NCI-H128 (cell line): ENCODE data around the gene ADAMTSL5.
"Not testable (repeated sequence)": the region's sequence is repeated elsewhere in the genome, so short reads cannot be mapped to it uniquely, and the experiment has no call there.

Experiments used
- DNase-seq: peaks from one replicate; lab custom pipeline; 2025; ENCODE audit not compliant: unreplicated experiment; lab: John Stamatoyannopoulos, UW

The ADAMTSL5 gene

DNA sequence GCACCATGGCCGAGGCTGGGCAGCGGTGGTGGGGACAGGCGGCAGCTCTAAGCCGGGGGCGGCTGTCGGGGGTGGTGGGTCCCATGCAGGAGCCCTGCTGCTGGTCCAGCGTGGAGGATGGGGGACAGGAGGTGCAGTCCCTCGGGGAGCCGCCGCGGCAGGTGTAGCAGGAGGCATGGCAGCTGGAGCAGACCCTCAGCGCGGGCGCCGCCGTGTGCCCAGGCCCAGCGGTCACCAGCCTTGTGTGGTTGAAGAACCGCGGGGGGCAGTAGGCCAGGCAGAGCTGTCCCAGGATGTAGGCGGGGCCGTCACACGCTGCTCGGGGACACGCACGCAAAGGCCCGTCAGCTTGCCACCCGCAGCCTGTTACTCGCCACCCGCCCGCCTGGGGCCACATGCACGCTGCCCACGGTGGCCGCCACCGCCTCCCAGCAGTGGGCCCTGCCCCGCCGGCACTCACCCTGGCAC lies 30.9 kb downstream of the ADAMTSL5 start:
- no peak for DNase-seq

DNA sequence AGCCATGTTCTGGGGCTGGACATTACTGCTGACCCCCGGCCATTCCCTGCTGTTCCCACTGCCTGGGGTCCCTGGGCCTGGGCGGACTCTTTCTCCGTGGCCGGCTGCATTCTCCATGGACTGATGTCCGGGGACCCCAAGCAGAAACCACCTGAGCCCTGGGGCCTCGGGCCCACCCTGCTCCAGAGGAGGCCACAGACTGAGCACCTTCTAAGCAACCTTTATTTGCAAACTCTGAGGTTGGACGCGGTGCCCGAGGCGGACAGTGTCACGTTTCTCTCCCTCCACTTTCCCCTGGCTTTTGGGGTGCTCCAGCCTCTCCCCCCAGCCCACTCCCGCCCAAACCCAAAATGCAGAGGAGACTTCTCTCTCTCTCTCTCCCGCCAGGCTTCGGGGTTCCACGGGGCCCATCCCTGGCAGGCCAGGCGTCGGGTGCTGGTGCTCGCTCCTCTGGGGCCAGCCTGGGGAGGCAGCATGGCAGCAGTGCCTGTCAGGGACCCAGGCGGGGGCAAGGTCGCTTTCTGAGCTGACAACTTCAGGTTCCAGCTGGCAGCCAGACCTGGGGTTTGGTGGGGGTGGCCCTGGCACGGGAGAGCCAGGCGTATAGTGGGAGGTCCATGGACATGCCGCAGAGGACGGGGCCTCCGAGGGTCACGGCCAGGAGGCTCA lies 31.5 kb downstream of the ADAMTSL5 start:
- DNase-seq: no peak

DNA sequence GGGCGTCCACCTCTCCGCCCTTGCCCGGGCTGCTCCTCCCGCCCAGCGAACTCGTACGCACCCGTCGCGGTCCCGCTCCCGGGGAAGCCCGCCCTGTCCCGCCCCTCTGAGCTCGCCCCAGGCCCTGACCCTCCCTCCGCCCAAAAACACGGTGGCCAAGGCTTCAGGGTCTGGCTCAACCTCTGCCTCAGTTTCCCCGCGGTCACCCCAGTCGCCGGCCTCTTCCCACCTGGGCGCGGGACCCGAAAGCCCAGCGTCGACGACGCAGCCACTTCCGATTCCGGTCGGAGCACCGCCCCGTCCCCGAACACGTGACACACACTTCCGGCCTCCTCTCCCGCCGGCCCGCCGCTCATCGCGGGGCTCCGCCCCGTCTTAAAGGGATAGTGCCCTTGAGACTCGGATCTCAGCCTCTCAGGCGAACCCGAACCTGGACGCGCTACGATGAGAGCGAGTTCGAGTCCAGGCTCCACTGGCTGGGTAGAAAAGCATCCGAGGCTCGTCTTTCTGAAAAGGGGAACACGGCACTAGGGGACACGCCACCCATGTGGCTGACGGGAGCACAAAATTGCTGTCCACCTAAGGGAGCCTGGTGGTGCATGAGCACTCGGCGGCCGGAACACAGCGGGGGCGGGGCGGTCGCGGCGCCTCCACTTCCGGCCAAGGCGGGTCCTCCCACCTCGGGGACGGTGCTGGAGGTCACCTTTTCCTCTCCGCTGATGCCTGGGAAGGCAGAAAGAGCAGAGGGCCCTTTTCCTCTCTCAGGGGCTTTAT lies 33.7 kb downstream of the ADAMTSL5 start, which contains the start of gene C19orf25:
Gene C19orf25, minus strand, starts transcription at position 282 of the 774 bp plus-strand sequence. CDS start 312 bp downstream, outside the sequence.
- DNase-seq: peak; percentile 83

DNA sequence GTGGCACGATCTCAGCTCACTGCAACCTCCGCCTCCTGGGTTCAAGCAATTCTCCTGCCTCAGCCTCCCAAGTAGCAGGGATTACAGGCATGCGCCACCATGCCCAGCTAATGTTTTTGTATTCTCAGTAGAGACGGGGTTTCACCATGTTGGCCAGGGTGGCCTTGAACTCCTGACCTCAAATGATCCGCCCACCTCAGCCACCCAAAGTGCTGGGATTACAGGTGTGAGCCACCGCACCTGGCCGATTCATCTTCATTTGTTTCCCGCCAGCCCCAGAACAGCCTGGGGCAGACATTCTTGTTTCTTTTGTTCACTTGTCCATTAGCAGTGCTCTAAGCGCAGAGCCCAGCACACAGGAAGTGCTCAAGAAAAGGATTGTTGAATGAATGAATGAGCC lies 35.8 kb downstream of the ADAMTSL5 start:
- DNase-seq: not testable (repeated sequence)

DNA sequence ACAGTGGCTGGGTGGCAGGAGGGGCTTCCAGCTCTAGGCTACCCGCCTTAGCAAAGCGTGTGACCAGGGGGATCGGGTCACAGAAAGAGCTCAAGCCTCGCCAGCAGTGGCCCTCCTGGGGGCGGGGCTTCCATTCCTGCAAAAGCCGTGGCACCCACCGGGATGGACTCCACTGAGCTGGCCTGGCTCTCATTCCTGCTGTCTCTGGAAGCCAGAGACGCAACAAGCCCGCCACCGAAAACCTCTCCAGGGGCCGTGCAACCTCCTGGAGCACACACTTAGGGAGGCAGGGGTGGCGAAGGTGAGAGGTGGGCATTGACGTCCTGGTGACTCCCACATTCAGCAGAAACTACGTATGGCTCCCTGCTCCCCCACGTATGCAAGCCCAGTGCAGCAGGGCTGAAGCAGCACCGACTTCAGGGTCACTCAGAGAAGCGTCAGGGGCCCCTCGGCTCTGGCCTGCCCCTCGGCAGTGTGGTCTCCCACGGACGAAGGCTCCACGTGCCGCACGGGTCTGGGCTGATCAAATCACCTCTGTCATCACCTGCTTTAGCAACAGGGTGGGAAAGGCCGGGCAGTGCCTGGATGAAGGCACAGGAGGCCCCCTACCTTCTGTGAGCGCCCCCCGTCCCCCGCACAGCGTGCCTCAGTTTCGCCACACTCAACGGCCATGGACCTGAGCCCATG lies 36.9 kb downstream of the ADAMTSL5 start:
- no peak for DNase-seq

DNA sequence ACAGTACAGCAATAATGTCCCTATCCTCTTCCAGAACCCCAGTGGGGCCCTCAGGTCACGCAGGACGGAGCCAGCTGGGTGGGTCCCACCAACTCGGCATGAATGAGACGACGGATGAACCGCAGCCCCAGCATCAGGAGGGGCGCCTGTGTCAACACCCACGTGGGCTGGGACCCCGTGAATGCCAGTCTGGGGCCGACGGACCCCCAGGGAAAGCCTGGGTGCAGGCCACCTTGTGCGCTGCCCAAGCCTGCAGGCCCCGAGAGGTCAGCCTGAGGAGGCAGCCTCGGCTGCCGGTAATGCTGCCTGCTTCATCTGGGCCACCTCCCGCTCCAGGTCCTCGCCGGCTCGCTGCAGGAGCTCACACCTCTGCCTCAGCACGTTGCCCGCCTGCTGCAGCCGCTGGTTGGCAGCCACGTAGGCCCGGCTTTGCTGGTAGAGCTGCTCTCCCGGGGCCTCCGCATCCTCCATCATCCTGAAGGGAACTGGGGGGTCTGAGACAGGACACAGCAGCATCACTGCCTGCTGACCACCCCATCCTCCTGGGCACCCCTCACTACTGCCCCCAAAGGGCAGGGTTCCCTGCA lies 38.0 kb downstream of the ADAMTSL5 start:
- no peak for DNase-seq

DNA sequence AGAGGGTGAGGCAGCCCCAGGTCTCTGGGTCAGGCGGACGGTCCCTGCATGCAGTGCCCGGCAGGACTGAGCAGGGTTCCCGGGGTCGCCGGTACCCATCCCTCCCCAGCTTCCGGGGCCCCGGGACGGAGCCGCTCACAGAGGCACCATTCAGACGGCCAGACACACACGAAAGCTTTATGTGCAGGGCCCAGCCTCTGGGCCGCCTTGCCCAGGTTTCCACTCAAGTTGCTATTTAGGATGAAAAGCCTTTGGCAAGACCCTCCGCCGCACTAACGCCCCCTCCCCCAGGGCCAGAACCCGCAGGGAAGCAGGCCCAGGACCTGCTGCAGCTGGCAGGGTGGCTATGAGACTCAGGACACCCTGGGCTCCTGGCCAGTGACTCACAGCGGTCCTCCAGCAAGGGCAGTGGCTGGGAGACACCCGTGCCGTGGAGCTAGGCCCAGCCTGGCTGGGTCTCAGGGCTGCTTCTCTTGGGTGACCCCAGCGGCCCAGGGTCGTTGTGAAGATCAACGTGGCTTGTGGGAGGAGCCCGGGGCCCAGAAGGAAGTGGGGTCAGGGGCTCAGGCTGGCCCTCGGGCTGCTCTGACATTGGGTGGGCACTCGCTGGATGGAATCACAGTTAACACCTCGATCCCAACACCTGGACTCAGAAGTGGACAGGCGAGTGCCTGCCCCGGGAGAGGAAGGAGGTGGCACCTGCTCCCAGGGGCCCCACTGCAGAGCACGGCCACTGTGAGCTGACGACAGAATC lies 38.6 kb downstream of the ADAMTSL5 start:
- DNase-seq: no peak

DNA sequence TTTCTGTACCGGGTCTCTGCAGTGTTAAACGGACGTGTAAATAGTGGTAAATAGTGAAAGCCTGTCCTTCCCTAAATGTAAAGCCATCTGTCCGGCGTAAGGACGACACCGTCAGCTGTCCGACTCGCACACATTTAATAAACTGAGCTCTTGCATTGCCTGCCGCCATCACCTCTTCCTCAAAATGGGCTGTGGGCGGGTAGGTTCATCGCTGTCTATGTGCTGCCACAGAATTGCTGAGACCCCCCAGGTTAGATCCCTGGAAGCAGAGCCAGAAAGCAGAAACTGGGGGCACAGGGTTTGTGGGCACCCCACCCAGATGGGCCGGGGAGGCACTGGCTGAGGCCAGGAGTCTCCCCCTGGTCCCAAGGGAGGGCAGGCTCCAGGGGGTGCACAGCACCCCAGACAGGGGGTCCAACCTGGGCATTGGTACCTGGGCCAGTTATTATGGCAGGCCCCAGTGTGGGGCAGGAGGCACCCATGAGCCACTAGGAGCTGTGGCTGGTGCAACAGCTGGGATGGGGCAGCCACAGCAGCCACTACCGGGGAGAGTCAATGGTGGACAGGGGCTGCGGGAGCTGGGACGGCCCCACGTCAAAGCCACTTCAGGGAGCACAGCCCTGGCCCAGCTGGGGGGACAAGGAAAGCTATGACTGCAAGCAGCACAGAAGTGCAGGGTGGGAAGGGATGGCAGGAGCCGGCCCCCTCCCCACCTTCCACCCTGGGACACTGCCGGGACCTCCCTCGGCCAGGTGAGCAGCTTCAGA lies 39.6 kb downstream of the ADAMTSL5 start:
- no peak for DNase-seq

DNA sequence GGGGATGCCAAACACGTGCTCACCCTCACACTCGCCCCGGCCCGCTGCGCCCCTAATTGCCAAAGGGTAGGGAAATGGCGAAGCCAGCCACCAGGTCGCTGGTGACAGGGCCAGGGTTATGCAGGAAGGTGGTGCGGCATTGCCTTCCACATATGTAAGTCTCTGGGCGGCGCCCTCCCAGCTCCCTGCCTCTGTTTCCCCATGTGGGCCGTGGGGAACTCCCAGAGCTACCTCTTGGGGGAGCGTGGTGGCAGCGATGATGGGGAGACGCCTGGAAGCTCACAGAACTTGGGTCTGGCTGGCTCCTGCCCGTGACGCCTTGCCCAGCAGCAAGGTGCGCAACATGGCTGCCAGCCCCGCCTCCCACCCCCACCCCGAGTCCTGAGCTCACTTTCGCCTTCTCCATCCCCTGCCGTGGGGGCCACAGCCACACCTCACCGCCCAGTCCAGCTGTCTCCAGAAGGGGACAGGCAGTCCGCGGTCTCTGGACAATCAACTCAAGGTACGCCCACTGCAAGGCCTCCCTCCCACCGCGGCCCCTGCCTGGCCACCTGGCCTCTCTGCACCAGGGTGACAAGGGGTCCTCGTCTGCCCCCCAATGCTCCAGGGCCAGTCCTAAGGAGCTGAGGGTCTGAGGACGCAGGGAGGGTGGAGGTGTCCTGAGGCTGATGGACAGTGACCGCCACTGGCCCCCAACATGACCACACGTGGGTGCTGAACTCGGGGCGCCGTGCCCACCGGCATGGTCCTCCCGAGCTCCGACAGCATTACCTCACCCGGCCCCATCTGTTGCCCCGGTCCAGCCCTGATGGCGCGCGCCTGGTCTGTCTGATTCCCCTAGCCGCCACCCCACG lies 40.4 kb downstream of the ADAMTSL5 start:
- no peak for DNase-seq

DNA sequence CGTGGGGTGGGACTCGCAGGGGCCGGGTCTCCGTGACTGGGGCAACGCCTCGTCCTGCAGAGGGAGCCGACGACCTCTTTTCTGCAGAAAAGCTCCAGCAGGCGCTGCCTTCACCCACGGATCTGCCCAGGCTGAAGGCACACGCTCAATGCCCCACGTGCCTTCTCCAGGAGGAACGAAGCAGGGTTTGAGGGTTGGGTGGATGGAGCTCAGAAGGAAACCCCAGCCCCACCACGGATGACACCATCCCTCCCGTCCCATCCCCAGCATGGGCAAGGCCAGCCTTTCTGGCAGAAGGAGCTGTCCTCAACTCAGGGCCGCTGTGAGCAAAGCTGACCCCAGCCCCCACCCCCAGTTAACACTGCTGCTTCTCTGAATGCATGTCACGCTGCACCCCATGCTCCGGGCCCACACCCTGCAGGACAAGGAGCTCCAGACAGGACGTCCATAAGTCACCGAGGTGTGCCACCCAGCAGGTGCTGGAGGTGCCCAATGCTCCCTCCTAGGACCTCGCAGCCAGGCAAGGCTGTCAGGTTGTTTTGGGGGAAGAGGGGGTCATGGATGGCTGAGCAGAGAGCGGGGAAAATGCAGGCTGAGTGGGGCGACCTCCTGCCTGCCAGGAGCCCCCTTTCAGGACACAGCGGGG lies 41.2 kb downstream of the ADAMTSL5 start:
- no peak for DNase-seq

DNA sequence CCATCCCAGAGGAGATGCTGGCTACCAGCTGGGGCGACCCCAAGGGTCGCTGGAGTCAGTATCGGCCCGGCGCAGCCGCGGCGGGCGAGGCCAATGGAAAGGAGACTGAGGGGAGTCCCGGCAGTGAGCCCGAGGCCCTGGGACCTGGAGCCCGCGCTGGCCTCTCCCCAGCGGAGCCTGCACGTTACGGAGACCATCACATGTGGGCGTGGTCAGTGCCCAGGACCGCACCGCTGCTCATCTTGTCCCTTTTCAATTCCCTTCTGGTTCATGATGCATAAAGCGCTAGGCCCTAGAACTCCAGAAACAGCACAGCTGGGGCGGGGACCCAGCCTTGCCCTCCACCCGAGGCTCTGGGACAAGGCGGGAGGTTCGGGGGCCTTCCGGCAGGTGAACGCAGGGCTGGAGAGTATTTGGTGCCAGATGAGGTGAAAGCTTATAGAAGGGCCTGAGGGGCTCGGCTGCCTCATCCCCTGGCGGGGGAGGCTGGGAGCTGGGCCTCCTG lies 41.8 kb downstream of the ADAMTSL5 start:
- DNase-seq: no peak

DNA sequence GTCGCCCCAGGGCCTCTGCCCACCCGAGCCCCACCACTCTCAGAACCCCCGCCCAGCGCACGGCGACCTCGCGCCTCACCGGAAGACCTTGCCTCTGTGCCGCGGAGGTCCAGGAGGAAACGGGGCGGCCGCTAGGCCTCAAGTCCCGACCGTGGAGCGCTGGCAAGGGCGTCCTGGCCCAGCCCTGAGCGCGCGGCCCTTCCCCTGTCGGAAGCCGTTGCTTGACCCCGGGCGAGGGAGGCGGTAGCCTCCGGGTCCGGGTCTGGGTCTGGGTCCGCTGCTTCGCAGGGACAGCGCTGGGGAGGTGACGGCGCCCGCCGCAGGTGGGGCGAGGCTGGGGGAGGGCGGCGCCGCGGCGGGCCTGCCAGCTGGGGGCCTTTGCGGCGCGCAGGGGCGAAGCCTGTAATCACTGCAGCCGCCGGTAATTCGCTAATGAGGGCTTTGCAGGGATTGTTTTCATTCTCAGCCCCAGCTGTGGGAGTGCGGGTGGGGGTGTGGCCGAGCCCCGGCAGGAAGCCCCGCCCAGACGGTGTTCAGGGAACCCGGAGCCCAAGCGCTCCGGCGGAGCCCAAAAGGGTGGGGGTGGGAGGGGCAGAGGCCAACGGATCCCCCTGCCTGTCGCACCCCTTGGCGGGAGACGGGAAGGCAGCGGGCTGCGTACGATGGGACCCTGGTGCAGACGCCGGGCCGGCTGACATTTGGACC lies 42.4 kb downstream of the ADAMTSL5 start:
- DNase-seq: no peak

DNA sequence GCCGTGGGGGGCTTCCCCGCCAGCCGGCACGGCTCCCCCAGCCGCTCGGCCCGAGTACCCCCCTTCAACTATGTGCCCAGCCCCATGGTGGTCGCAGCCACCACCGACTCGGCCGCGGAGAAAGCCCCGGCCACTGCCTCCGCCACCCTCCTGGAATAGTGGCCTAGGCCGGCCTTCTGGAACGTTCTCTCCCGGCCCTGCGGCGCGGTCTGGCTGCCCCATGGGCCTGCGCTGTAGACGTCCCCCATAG lies 42.8 kb downstream of the ADAMTSL5 start:
- DNase-seq: no peak

DNA sequence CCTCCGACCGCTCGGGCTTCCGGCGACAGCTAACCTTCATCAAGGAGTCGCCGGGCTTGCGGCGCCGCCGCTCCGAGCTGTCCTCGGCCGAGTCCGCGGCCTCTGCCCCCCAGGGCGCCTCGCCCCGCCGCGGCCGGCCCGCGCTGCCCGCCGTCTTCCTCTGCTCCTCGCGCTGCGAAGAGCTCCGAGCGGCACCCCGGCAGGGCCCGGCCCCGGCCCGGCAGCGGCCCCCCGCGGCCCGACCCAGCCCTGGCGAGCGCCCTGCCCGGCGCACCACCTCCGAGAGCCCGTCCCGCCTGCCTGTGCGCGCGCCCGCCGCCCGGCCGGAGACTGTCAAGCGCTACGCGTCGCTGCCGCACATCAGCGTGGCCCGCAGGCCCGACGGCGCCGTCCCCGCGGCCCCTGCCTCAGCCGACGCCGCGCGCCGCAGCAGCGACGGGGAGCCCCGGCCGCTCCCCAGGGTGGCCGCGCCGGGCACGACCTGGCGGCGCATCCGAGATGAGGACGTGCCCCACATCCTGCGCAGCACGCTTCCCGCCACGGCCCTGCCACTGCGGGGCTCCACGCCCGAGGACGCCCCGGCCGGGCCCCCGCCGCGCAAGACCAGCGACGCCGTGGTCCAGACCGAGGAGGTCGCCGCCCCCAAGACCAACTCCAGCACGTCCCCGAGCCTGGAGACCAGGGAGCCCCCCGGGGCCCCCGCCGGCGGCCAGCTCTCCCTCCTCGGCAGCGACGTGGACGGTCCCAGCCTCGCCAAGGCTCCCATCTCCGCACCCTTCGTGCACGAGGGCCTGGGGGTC lies 43.4 kb downstream of the ADAMTSL5 start:
- no peak for DNase-seq

DNA sequence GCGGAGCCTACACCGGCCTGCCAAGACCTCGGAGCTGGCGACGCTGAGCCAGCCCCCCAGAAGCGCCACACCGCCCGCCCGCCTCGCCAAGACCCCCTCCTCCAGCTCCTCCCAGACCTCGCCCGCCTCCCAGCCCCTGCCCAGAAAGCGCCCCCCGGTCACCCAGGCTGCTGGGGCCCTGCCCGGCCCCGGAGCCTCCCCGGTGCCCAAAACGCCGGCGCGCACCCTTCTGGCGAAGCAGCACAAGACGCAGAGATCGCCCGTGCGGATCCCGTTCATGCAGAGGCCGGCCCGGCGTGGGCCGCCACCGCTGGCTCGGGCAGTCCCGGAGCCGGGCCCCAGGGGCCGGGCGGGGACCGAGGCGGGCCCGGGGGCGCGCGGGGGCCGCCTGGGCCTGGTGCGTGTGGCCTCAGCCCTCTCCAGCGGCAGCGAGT lies 44.0 kb downstream of the ADAMTSL5 start:
- no peak for DNase-seq

DNA sequence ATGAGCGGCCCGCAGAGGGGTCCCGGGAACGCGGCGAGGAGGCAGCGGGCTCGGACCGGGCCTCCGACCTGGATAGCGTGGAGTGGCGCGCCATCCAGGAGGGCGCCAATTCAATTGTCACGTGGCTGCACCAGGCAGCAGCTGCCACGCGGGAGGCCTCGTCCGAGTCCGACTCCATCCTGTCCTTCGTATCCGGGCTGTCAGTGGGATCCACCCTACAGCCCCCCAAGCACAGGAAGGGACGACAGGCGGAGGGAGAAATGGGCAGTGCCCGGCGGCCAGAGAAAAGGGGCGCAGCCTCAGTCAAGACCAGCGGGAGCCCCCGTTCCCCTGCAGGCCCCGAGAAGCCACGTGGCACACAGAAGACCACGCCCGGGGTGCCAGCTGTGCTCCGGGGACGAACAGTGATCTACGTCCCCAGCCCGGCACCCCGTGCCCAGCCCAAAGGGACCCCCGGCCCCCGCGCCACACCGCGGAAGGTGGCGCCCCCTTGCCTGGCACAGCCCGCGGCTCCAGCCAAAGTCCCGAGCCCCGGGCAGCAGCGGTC lies 44.5 kb downstream of the ADAMTSL5 start:
- DNase-seq: no peak
